Esophagus muscularis mucosa (tissue), 4 donors: ENCODE results near the gene BBLN. TPM values are rescaled to one million over a fixed set of nuclear protein-coding genes. Genes with fewer than 3 reads are reported as not detected.

ENCODE experiments used
- DNase-seq: peaks from one replicate; pipeline ENCODE4 v3.0.0-alpha.2; 2017; ENCODE audit errors: extremely low spot score
- H3K27ac ChIP-seq, 4 donors: fragments of 200-600 bp; sonication (generic); replicated peaks in 1 of 4; 1 replicate in 3 of 4; 2 replicates in 1 of 4; pipeline ENCODE4 v1.5.1; 2016 to 2019; ENCODE audit warnings: mild to moderate bottlenecking in 1 of 4
- H3K27me3 ChIP-seq, 4 donors: fragments of 200-600 bp; sonication (generic); one replicate each; pipeline versions ENCODE4 v1.5.1 to v1.6.0; 2016 to 2019
- H3K36me3 ChIP-seq, 4 donors: fragments of 200-600 bp; sonication (generic); one replicate each; pipeline ENCODE4 v1.5.1; 2016 to 2019
- H3K4me1 ChIP-seq, 4 donors: fragments of 200-600 bp; sonication (generic); one replicate each; pipeline ENCODE4 v1.5.1; 2016 to 2019
- H3K4me3 ChIP-seq, 4 donors: fragments of 200-600 bp; sonication (generic); 1 replicate in 2 of 4; 2 replicates in 2 of 4; pipeline ENCODE4 v1.5.1; 2016 to 2019; ENCODE audit warnings: mild to moderate bottlenecking in 4 of 4, moderate library complexity in 1 of 4
- H3K9me3 ChIP-seq, 4 donors: fragments of 200-600 bp; sonication (generic); 1 replicate in 3 of 4; 2 replicates in 1 of 4; pipeline ENCODE4 v1.5.1; 2016 to 2019
- CTCF ChIP-seq, 3 experiments: fragments of 200-600 bp in 2 of 3; fragments of 450-650 bp in 1 of 3; sonication (generic) in 2 of 3; IDR thresholded peaks; one replicate each; pipeline ENCODE4 v1.5.1; 2017 to 2019; ENCODE audit warnings: antibody characterized with exemption in 3 of 3, mild to moderate bottlenecking in 2 of 3, moderate library complexity in 1 of 3
- EP300 ChIP-seq: sonication (generic); formaldehyde crosslinking; IDR thresholded peaks from one replicate; pipeline ENCODE4 v1.6.1; 2017; ENCODE audit warnings: antibody characterized with exemption
- POLR2A ChIP-seq: fragments of 450-650 bp; IDR thresholded peaks from one replicate; pipeline ENCODE4 v1.6.1; 2017; ENCODE audit warnings: antibody characterized with exemption, moderate library complexity, mild to moderate bottlenecking, low read depth
- POLR2AphosphoS5 ChIP-seq, 2 donors: sonication (generic); formaldehyde crosslinking; IDR thresholded peaks; one replicate each; pipeline ENCODE4 v1.6.1; 2017; ENCODE audit warnings: antibody characterized with exemption in 2 of 2
- WGBS: methylation state at CpG from one replicate; pipeline ENCODE4 v1.1.5; 2018; 5-methylcytosine and 5-hydroxymethylcytosine counted together
- intact Hi-C: fragments of 100-400 bp; cut with DNase I; formaldehyde crosslinking; loops from one replicate; pipeline ENCODE4 v1.15.1; 2023
- total RNA-seq, 4 donors: library from RNA; depleted of rRNA; stranded (reverse); fragments of >200 nt; gene quantifications; one replicate each; pipeline versions ENCODE4 v1.1.0 to v1.2.1, GENCODE V29; 2016

The BBLN gene
- total RNA-seq, 4 donors from 2014 or later, result 132 to 213 (median 148) TPM

DNA sequence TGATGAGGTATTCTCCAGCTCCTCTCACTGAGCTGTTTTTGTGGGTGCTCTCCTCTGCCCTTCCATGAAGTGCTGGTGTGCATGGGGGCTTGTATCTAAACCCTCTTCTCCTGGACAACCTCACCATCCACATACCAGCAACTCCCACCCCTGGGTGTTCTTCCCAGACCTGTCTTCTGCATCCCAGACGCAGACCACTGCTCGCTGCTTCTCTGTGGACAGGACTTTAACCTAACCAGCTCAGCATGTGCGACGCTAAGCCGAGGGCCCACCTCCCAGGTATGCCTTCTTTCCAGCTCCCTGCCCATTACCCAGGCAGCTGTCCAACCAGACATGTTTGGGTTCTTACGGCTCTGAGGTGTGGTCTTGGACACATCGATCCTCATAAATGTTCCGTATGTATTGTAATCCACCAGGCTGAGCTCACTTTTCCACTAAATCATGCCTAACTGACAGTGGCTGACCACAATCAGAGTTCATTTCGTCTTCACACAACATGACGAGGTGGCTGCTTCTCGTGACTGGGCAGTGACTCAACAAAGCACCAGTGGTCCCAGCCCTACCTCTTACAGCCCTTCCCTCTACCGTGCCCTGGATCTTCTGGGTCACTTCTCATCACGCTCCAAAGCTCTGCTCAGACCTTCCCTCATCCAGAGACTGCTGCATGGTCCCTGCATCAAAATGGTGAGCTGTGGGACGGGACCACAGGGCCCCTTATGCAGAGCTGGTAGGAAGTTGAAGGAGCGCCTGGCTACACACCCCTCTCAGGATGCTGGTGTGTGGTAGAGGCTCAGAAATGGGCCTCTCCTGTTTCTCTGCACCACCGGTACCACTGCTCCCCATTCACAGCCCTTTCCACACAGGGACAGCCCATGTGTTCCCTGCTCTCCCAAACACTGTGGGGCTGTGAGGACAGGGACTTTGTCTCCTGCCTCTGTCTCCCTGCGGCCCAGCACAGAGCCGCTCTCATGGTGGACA is 23.0 kb upstream of the BBLN start:
- Histone ChIP-seq H3K4me3 (no peak overlapping the region), H3K27me3 (peaks cover 0 to 3% (median 0%) of the 10 kb centered on the region in 4 donors), H3K27ac (no peak overlapping the region), H3K36me3 (no peaks in the 10 kb centered on the region), H3K4me1 (no peaks in the 10 kb centered on the region), H3K9me3 (no peaks in the 10 kb centered on the region)
- intact Hi-C loops, result no loop called here
- 92% methylated on average over 16 of the region's 18 CpGs for WGBS
- no peak for TF ChIP-seq POLR2A
- TF ChIP-seq POLR2AphosphoS5 (IDR thresholded peaks at IDR 0.05), result no peak
- TF ChIP-seq CTCF (IDR thresholded peaks at IDR 0.05), result no peak
- no peak for TF ChIP-seq EP300
- no peak for DNase-seq

DNA sequence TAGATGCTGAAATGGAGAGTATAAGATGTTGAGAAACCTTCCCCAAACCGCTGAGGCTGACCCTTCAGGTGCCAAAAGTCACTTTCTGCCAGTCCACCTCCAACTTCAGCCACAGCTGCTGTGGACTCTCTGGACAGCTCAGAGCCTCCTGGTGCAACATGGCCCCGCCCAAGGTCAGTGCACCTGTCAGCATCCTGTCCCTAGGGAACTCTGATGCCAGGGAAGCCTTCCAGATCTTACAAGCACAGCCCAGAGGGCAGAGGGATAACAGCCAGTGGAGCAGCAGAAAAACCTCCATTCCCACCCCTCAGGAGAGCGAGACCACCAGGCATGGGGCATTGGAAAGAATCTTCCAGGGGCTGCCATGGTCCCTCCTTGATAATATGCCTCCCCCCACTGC is 22.1 kb upstream of the BBLN start:
- no peak overlapping the region for H3K27ac ChIP-seq
- intact Hi-C loops, result no loop called here
- no peaks in the 10 kb centered on the region for H3K4me1 ChIP-seq
- no peaks in the 10 kb centered on the region for H3K27me3 ChIP-seq
- DNase-seq, result no peak
- no peaks in the 10 kb centered on the region for H3K9me3 ChIP-seq
- no peak for TF ChIP-seq EP300
- no peak for TF ChIP-seq CTCF (IDR thresholded peaks at IDR 0.05)
- no peak for TF ChIP-seq POLR2AphosphoS5 (IDR thresholded peaks at IDR 0.05)
- no peak for TF ChIP-seq POLR2A
- 100% methylated on average over 1 of the region's 3 CpGs for WGBS
- H3K36me3 ChIP-seq, result no peaks in the 10 kb centered on the region
- no peak overlapping the region for H3K4me3 ChIP-seq

- Histone ChIP-seq H3K27me3 (no peaks in the 10 kb centered on the region), H3K36me3 (no peaks in the 10 kb centered on the region), H3K4me1 (no peaks in the 10 kb centered on the region), H3K4me3 (no peak overlapping the region), H3K27ac (no peak overlapping the region), H3K9me3 (no peaks in the 10 kb centered on the region)
- TF ChIP-seq EP300, result no peak
- no peak for TF ChIP-seq POLR2A
- no peak for TF ChIP-seq POLR2AphosphoS5 (IDR thresholded peaks at IDR 0.05)
- TF ChIP-seq CTCF (IDR thresholded peaks at IDR 0.05), result no peak
- intact Hi-C loops, result no loop called here
- 69% methylated on average over 2 of the region's 16 CpGs for WGBS
- no peak for DNase-seq
These were observed 20.4 kb upstream of the BBLN start for GRCh38 chr9:128139621-128140020.

DNA sequence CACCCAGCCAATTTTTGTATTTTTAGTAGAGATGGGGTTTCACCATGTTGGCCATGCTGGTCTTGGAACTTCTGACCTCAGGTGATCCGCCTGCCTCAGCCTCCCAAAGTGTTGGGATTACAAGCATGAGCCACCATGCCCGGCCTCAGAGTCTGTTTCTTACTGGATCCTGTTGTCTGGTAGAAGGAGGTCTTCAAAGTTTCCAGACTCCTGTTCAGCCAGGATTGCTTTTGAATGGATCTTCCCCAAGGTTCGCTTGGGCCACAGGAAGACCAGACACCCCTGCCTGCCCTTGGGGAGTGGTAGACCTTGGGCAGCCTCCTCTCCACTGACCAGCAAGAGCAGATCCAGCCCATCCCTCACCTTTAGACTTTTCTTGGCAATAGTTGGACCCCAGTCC is 18.5 kb upstream of the BBLN start:
- TF ChIP-seq POLR2AphosphoS5 (IDR thresholded peaks at IDR 0.05) (no peak), POLR2A (no peak), EP300 (no peak), CTCF (IDR thresholded peaks at IDR 0.05) (no peak)
- H3K27ac ChIP-seq, result no peak overlapping the region
- no peaks in the 10 kb centered on the region for H3K4me1 ChIP-seq
- no peaks in the 10 kb centered on the region for H3K27me3 ChIP-seq
- no peak for DNase-seq
- no peaks in the 10 kb centered on the region for H3K36me3 ChIP-seq
- H3K9me3 ChIP-seq, result no peaks in the 10 kb centered on the region
- no peak overlapping the region for H3K4me3 ChIP-seq
- intact Hi-C loops, result no loop called here
- 94% methylated on average over 3 of the region's 3 CpGs for WGBS
